IMR-90 (cell line): ENCODE measurements around the gene IWS1. TPM values are rescaled to one million over a fixed set of nuclear protein-coding genes. Genes with fewer than 3 reads are reported as not detected.

Experiments
- ATAC-seq: fragments of 200-7000 bp; cut with Tn5 transposase; 2 replicates; pipeline ENCODE4 v1.9.1; 2020; ENCODE audit warnings: low read depth, mild to moderate bottlenecking, moderate library complexity
- BruUV-seq: library from RNA; stranded (reverse); fragments of 400-500 nt; replicated peaks from 2 replicates; lab custom pipeline; 2021; lab: Mats Ljungman, UMichigan
- CTCF ChIA-PET: fragments of 300-600 bp; formaldehyde crosslinking; extraction: SDS; loops from one replicate; lab custom pipeline; 2021; ENCODE audit warnings: antibody characterized with exemption; lab: Yijun Ruan, JAX
- POLR2A ChIA-PET: fragments of 300-600 bp; sonication (Branson Sonifier 250); formaldehyde crosslinking; loops from one replicate; lab custom pipeline; 2022; ENCODE audit warnings: antibody characterized with exemption; ENCODE audit not compliant: unreplicated experiment; lab: Charles Lee
- DNase-seq: peaks from one replicate; pipeline ENCODE4 v3.0.0; 2013
- H2AFZ ChIP-seq: replicated peaks from 2 replicates; pipeline ENCODE3; 2013; ENCODE audit warnings: low read length, mild to moderate bottlenecking; ENCODE audit not compliant: poor library complexity
- H2AK5ac ChIP-seq: 2 replicates; pipeline ENCODE4 v1.6.1; 2013; ENCODE audit warnings: low read depth, low read length, inconsistent platforms
- H2AK9ac ChIP-seq: replicated peaks from 2 replicates; pipeline ENCODE3; 2013; ENCODE audit warnings: mild to moderate bottlenecking, low read depth, low read length, moderate library complexity; ENCODE audit not compliant: poor library complexity
- H2BK120ac ChIP-seq: 2 replicates; pipeline ENCODE4 v1.6.1; 2013; ENCODE audit warnings: low read depth, low read length, inconsistent platforms
- H2BK15ac ChIP-seq: 3 replicates; pipeline ENCODE4 v1.6.1; 2013; ENCODE audit warnings: low read depth, low read length, inconsistent platforms
- H2BK20ac ChIP-seq: 2 replicates; pipeline ENCODE4 v1.6.1; 2013; ENCODE audit warnings: low read depth, mild to moderate bottlenecking, inconsistent platforms, low read length, moderate library complexity
- H2BK5ac ChIP-seq: 2 replicates; pipeline ENCODE4 v1.6.1; 2013; ENCODE audit warnings: mild to moderate bottlenecking, low read depth, low read length, inconsistent platforms; ENCODE audit not compliant: poor library complexity, severe bottlenecking
- H3K14ac ChIP-seq: replicated peaks from 2 replicates; pipeline ENCODE4 v1.6.1; 2013; ENCODE audit warnings: low read depth, low read length, inconsistent platforms
- H3K18ac ChIP-seq: 2 replicates; pipeline ENCODE4 v1.6.1; 2013; ENCODE audit warnings: low read depth, low read length, control low read depth
- H3K23ac ChIP-seq: 2 replicates; pipeline ENCODE4 v1.6.1; 2013; ENCODE audit warnings: low read depth, low read length, inconsistent platforms
- H3K27ac ChIP-seq: 2 replicates; pipeline ENCODE4 v1.5.1; 2013; ENCODE audit warnings: mild to moderate bottlenecking, control low read depth, low read length; ENCODE audit not compliant: insufficient read depth
- H3K27me3 ChIP-seq: 2 replicates; pipeline ENCODE4 v1.6.1; 2013; ENCODE audit warnings: low read length; ENCODE audit not compliant: control insufficient read depth, insufficient read depth
- H3K36me3 ChIP-seq: 2 replicates; pipeline ENCODE4 v1.6.1; 2013; ENCODE audit warnings: low read length, mixed read lengths; ENCODE audit not compliant: control insufficient read depth, insufficient read depth
- H3K4ac ChIP-seq: 2 replicates; pipeline ENCODE4 v1.6.1; 2013; ENCODE audit warnings: low read depth, low read length, inconsistent platforms
- H3K4me1 ChIP-seq: 2 replicates; pipeline ENCODE4 v1.6.1; 2013; ENCODE audit warnings: low read length, mixed read lengths; ENCODE audit not compliant: control insufficient read depth, insufficient read depth
- H3K4me2 ChIP-seq: 2 replicates; pipeline ENCODE4 v1.6.1; 2013; ENCODE audit warnings: low read depth, mild to moderate bottlenecking, control low read depth, low read length, moderate library complexity
- H3K4me3 ChIP-seq: 2 replicates; pipeline ENCODE4 v1.5.1; 2013; ENCODE audit warnings: low read depth, mild to moderate bottlenecking, control low read depth, low read length, moderate library complexity; ENCODE audit not compliant: insufficient read depth
- H3K56ac ChIP-seq: 2 replicates; pipeline ENCODE4 v1.6.1; 2013; ENCODE audit warnings: low read length, inconsistent platforms; ENCODE audit not compliant: insufficient read depth; ENCODE audit errors: extremely low read depth
- H3K79me1 ChIP-seq, 2 experiments: 2 replicates each; pipeline ENCODE4 v1.6.1; 2013; ENCODE audit warnings: low read length in 2 of 2, inconsistent platforms in 1 of 2, low read depth in 1 of 2
- H3K9ac ChIP-seq: 2 replicates; pipeline ENCODE4 v1.6.1; 2013; ENCODE audit warnings: low read depth, low read length, control low read depth
- H3K9me1 ChIP-seq: 2 replicates; pipeline ENCODE4 v1.6.1; 2013; ENCODE audit warnings: low read length, inconsistent platforms; ENCODE audit not compliant: insufficient read depth
- H3K9me3 ChIP-seq: 2 replicates; pipeline ENCODE4 v1.6.1; 2013; ENCODE audit warnings: low read length; ENCODE audit not compliant: control insufficient read depth, insufficient read depth
- H4K20me1 ChIP-seq: 2 replicates; pipeline ENCODE4 v1.6.1; 2013; ENCODE audit warnings: low read length, inconsistent platforms; ENCODE audit not compliant: insufficient read depth
- H4K5ac ChIP-seq: 2 replicates; pipeline ENCODE4 v1.6.1; 2013; ENCODE audit warnings: mild to moderate bottlenecking, low read depth, low read length, control low read depth
- H4K8ac ChIP-seq, 2 experiments: 2 replicates each; pipeline ENCODE4 v1.6.1; 2013; ENCODE audit warnings: low read depth in 2 of 2, low read length in 2 of 2, control low read depth in 1 of 2, inconsistent platforms in 1 of 2
- H4K91ac ChIP-seq: 2 replicates; pipeline ENCODE4 v1.6.1; 2013; ENCODE audit warnings: low read depth, low read length, inconsistent platforms; ENCODE audit not compliant: insufficient read depth
- BHLHE40 ChIP-seq: fragments of 150-350 bp; IDR thresholded peaks from 2 replicates; pipeline ENCODE4 v1.6.1; 2016; ENCODE audit warnings: mild to moderate bottlenecking, low read depth, low read length
- CEBPB ChIP-seq: IDR thresholded peaks from 2 replicates; pipeline ENCODE4 v1.6.1; 2012; ENCODE audit warnings: low read depth, low read length, improper control_type of control experiment
- CHD1 ChIP-seq: IDR thresholded peaks from 2 replicates; pipeline ENCODE4 v1.6.1; 2012; ENCODE audit warnings: low read depth, low read length, improper control_type of control experiment
- ELK1 ChIP-seq: fragments of 150-350 bp; IDR thresholded peaks from 2 replicates; pipeline ENCODE4 v1.6.1; 2016; ENCODE audit warnings: low read depth, mild to moderate bottlenecking, low read length, moderate library complexity, borderline replicate concordance
- FOS ChIP-seq: fragments of 150-350 bp; IDR thresholded peaks from 2 replicates; pipeline ENCODE4 v1.6.1; 2016; ENCODE audit warnings: low read depth, low read length
- MAFK ChIP-seq: IDR thresholded peaks from 2 replicates; pipeline ENCODE4 v1.6.1; 2012; ENCODE audit warnings: low read depth, low read length, improper control_type of control experiment
- MAZ ChIP-seq: IDR thresholded peaks from 2 replicates; pipeline ENCODE4 v1.6.1; 2012; ENCODE audit warnings: low read depth, mild to moderate bottlenecking, low read length, improper control_type of control experiment, moderate library complexity, borderline replicate concordance
- MXI1 ChIP-seq: IDR thresholded peaks from 2 replicates; pipeline ENCODE4 v1.6.1; 2012; ENCODE audit warnings: low read depth, mild to moderate bottlenecking, low read length, moderate library complexity, borderline replicate concordance
- NFE2L2 ChIP-seq: fragments of 150-350 bp; IDR thresholded peaks from 2 replicates; pipeline ENCODE4 v1.6.1; 2016; ENCODE audit warnings: low read depth, mild to moderate bottlenecking, low read length
- POLR2A ChIP-seq: IDR thresholded peaks from 2 replicates; pipeline ENCODE4 v1.6.1; 2012; ENCODE audit warnings: mild to moderate bottlenecking, low read depth, low read length
- RAD21 ChIP-seq: IDR thresholded peaks from 2 replicates; pipeline ENCODE4 v1.6.1; 2012; ENCODE audit warnings: low read length, improper control_type of control experiment
- RCOR1 ChIP-seq: IDR thresholded peaks from 2 replicates; pipeline ENCODE4 v1.6.1; 2012; ENCODE audit warnings: mild to moderate bottlenecking, low read length, improper control_type of control experiment; ENCODE audit not compliant: insufficient replicate concordance
- RFX5 ChIP-seq: IDR thresholded peaks from 2 replicates; pipeline ENCODE4 v1.8.0; 2012; ENCODE audit warnings: low read depth, mild to moderate bottlenecking, low read length, moderate library complexity
- SMC3 ChIP-seq: fragments of 150-350 bp; IDR thresholded peaks from 2 replicates; pipeline ENCODE4 v1.6.1; 2016; ENCODE audit warnings: low read depth, mild to moderate bottlenecking, antibody characterized with exemption, low read length, moderate library complexity
- WGBS, 2 experiments: methylation state at CpG; one replicate each; pipeline versions ENCODE4 v1.1.5 to v1.1.7; 2013; ENCODE audit warnings: missing lambda C conversion rate in 2 of 2; ENCODE audit not compliant: insufficient read length in 1 of 2; ENCODE audit errors: extremely low coverage in 2 of 2; 5-methylcytosine and 5-hydroxymethylcytosine counted together
- dilution Hi-C: fragments of 300-500 bp; cut with HindIII; formaldehyde crosslinking; loops from one replicate; pipeline ENCODE4 v1.14.3; 2018; ENCODE audit warnings: low sequenced_read_pairs; ENCODE audit not compliant: unreplicated experiment
- in situ Hi-C: fragments of 300-500 bp; cut with MboI; formaldehyde crosslinking; loops from 3 replicates; pipeline ENCODE4 v1.14.3; 2019; ENCODE audit warnings: low sequenced_read_pairs, inconsistent platforms, mixed read lengths
- intact Hi-C: fragments of 100-400 bp; cut with micrococcal nuclease; formaldehyde crosslinking; loops from 2 replicates; pipeline ENCODE4 v1.10.0; 2022
- polyA plus RNA-seq, 3 experiments: library from polyadenylated mRNA; depleted of rRNA; stranded (reverse); fragments of >200 nt; gene quantifications; 2 replicates each; pipeline ENCODE4 v1.2.3, GENCODE V29; 2012; ENCODE audit warnings: low replicate concordance in 1 of 3
- total RNA-seq: library from RNA; depleted of rRNA; stranded (reverse); fragments of >200 nt; gene quantifications from 2 replicates; pipeline ENCODE4 v1.2.3, GENCODE V29; 2012
- TF ChIP-seq, protein P1 (sequence below): conservative IDR thresholded peaks from 2 replicates; pipeline ENCODE4 v1.5.1; 2012; ENCODE audit warnings: mild to moderate bottlenecking, low read depth, low read length, improper control_type of control experiment
- TF ChIP-seq, protein P2 (sequence below): fragments of 150-350 bp; IDR thresholded peaks from 2 replicates; pipeline ENCODE4 v1.6.1; 2017; ENCODE audit warnings: mild to moderate bottlenecking, antibody characterized with exemption, low read length, low read depth

The IWS1 gene
- total and polyA plus RNA-seq, 2 of the 4 experiments (the other 2 are of a cell fraction) = 31.5 to 52.5 TPM

DNA sequence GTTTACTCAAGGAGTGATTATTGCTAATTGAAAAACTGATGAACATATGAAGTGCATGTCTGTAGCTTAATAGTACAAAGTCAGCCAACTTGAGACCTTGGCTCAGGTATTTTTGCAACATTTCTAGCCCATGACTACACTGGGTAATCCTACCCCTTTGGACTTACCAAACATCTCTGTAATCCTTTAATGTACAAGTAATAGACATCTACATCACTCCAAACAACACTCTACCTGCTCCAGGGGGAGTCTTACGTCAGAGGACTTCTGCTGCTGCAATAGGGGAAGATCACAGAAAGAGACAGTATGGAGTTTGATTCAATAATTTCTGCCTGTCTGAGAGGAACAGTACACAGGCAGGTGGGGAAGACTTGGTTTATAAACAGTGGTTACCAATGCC is 54.0 kb downstream of the IWS1 start:
- Histone ChIP-seq H2AK9ac (no peak overlapping the region), H3K36me3 (peaks cover 3% of the 10 kb centered on the region), H3K27me3 (no peaks in the 10 kb centered on the region), H4K20me1 (no peaks in the 10 kb centered on the region), H2AK5ac (no peak overlapping the region), H3K18ac (no peak overlapping the region), H3K9me3 (no peaks in the 10 kb centered on the region), H3K56ac (no peak overlapping the region), H4K5ac (no peak overlapping the region), H3K4me2 (no peak overlapping the region), H3K9me1 (peaks cover 4% of the 10 kb centered on the region; the same call in 1 of the 2 replicates), H3K27ac (no peak overlapping the region), H2BK5ac (no peak overlapping the region), H2BK120ac (no peak overlapping the region), H3K23ac (no peak overlapping the region), H4K91ac (no peak overlapping the region), H3K4me3 (no peak overlapping the region), H2BK20ac (no peak overlapping the region), H2AFZ (no peak overlapping the region), H3K14ac (no peak overlapping the region), H2BK15ac (no peak overlapping the region), H3K9ac (no peak overlapping the region), H3K4me1 (0 out of 2 replicates have a peak, but pooled peaks cover 1% of the 10 kb centered on the region), H3K79me1 (0 out of 4 replicates have a peak, but pooled peaks cover 0 to 3% of the 10 kb centered on the region in 2 experiments), H3K4ac (no peak overlapping the region), H4K8ac (no peak overlapping the region)
- no CpG with 5 or more reads among the region's 1 CpG for WGBS, 2 experiments
- in situ Hi-C loops (no loop called here), dilution Hi-C loops (no loop called here), intact Hi-C loops (loop anchor here (10.0 kb wide), 2 partner anchors 87 to 407 kb away; partner anchors contain the start of gene MAP3K2)
- POLR2A ChIA-PET = no interaction called here
- DNase-seq = no peak
- TF ChIP-seq MAZ (no peak), RFX5 (no peak), BHLHE40 (no peak), POLR2A (no peak), CEBPB (no peak), MXI1 (no peak), FOS (no peak), CHD1 (no peak), RAD21 (no peak), NFE2L2 (no peak), ELK1 (no peak), SMC3 (no peak), MAFK (no peak), RCOR1 (no peak)
- TF ChIP-seq, protein P1, sequence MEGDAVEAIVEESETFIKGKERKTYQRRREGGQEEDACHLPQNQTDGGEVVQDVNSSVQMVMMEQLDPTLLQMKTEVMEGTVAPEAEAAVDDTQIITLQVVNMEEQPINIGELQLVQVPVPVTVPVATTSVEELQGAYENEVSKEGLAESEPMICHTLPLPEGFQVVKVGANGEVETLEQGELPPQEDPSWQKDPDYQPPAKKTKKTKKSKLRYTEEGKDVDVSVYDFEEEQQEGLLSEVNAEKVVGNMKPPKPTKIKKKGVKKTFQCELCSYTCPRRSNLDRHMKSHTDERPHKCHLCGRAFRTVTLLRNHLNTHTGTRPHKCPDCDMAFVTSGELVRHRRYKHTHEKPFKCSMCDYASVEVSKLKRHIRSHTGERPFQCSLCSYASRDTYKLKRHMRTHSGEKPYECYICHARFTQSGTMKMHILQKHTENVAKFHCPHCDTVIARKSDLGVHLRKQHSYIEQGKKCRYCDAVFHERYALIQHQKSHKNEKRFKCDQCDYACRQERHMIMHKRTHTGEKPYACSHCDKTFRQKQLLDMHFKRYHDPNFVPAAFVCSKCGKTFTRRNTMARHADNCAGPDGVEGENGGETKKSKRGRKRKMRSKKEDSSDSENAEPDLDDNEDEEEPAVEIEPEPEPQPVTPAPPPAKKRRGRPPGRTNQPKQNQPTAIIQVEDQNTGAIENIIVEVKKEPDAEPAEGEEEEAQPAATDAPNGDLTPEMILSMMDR = no peak
- TF ChIP-seq, protein P2, sequence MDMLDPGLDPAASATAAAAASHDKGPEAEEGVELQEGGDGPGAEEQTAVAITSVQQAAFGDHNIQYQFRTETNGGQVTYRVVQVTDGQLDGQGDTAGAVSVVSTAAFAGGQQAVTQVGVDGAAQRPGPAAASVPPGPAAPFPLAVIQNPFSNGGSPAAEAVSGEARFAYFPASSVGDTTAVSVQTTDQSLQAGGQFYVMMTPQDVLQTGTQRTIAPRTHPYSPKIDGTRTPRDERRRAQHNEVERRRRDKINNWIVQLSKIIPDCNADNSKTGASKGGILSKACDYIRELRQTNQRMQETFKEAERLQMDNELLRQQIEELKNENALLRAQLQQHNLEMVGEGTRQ = no peak
- CTCF ChIA-PET = no interaction called here
- no TSS peak for BruUV-seq
- ATAC-seq = no peak
